ENCODE results near the gene GALNT16. TPM values are rescaled to one million over a fixed set of nuclear protein-coding genes. Genes with fewer than 3 reads are reported as not detected.

The GALNT16 gene
- total RNA-seq, 2 experiments from 2014 or later, result 0.09 TPM; not detected in 1

DNA sequence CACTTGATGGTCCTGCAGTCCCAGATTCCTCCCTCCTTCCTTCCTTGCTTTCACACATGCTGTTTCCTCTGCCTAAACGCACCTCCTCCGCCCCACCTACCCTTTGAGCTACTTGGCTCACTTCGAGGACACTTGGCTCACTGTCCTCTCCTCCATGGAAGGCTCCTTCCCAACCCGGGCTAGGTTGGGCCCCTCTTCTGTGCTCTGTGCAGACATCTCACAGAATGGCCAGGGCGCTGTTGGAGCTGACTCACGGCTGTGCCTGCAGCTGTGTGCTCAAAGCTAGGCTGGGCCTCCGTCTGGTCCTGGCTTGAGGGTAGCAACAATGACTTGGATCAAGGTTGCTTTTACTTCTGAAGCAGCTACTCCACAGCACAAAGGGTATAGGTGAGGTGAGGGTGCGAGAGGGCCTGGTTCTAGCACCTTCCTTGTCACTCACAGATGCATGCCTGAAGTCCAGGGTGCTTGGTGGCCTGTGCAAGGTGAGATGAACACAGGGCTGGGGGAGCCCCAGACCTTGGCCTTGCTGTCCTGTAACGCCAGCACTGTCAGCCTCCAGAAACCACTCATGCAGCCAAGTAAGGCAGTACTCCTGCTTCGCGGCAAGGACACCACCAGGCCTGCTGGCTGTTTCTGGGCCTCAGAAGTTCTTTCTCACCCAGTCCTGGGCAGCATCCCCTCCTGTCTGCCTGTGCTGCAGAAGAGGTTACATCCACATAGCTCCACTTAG lies 61.8 kb downstream of the GALNT16 start:
- H3K27ac ChIP-seq (ENCODE audit: low read depth, low read length, poor library complexity, severe bottlenecking), result no peak overlapping the region
- TF ChIP-seq CTCF (conservative IDR thresholded peaks at IDR 0.05; ENCODE audit: low read length), result no peak
- no peak for TF ChIP-seq EZH2phosphoT487 (IDR thresholded peaks at IDR 0.05; ENCODE audit: borderline replicate concordance, low read depth, low read length)
- no peak for DNase-seq (ENCODE audit: low spot score)
- no peaks in the 10 kb centered on the region for H4K20me1 ChIP-seq (ENCODE audit: insufficient read depth, low read length)
- ChIA-PET CTCF (ENCODE audit: unreplicated experiment) (no interaction called here), POLR2A (interaction anchor here (0.9 kb wide), 1 partner anchor 209 kb away, joined by 3 read pairs; no protein-coding TSS in a partner anchor)
- H2AFZ ChIP-seq (ENCODE audit: low read length), result no peak overlapping the region
- no TSS peak for BruUV-seq (replicated peaks)
- no peak overlapping the region for H3K4me3 ChIP-seq (ENCODE audit: low read depth, low read length, poor library complexity, severe bottlenecking)
- no peaks in the 10 kb centered on the region for H3K9me3 ChIP-seq (ENCODE audit: low read length)
- H3K79me2 ChIP-seq (ENCODE audit: insufficient read depth, low read depth, low read length), result no peaks in the 10 kb centered on the region
- no peaks in the 10 kb centered on the region for H3K9me2 ChIP-seq (ENCODE audit: insufficient read depth, low read length)
- no peaks in the 10 kb centered on the region for H3K36me3 ChIP-seq (ENCODE audit: insufficient read depth, low read length)
- H3K4me1 ChIP-seq (ENCODE audit: insufficient read depth, low read length, poor library complexity, severe bottlenecking), result peaks cover 18% of the 10 kb centered on the region
- intact Hi-C loops (cut with micrococcal nuclease; ENCODE audit: unreplicated experiment), result no loop called here
- no peak overlapping the region for H3K4me2 ChIP-seq (ENCODE audit: low read length)

- Histone ChIP-seq H3K4me1 (ENCODE audit: insufficient read depth, low read length, poor library complexity, severe bottlenecking) (peaks cover 7% of the 10 kb centered on the region), H4K20me1 (ENCODE audit: insufficient read depth, low read length) (no peaks in the 10 kb centered on the region), H3K36me3 (ENCODE audit: insufficient read depth, low read length) (no peaks in the 10 kb centered on the region), H3K9me3 (ENCODE audit: low read length) (no peaks in the 10 kb centered on the region), H3K9me2 (ENCODE audit: insufficient read depth, low read length) (no peaks in the 10 kb centered on the region), H3K79me2 (ENCODE audit: insufficient read depth, low read depth, low read length) (no peaks in the 10 kb centered on the region), H3K27ac (ENCODE audit: low read depth, low read length, poor library complexity, severe bottlenecking) (no peak overlapping the region), H3K4me3 (ENCODE audit: low read depth, low read length, poor library complexity, severe bottlenecking) (no peak overlapping the region), H2AFZ (ENCODE audit: low read length) (no peak overlapping the region), H3K4me2 (ENCODE audit: low read length) (no peak overlapping the region)
- ChIA-PET CTCF (ENCODE audit: unreplicated experiment) (no interaction called here), POLR2A (no interaction called here)
- no TSS peak for BruUV-seq (replicated peaks)
- DNase-seq (ENCODE audit: low spot score), result no peak
- TF ChIP-seq EZH2phosphoT487 (IDR thresholded peaks at IDR 0.05; ENCODE audit: borderline replicate concordance, low read depth, low read length) (no peak), CTCF (conservative IDR thresholded peaks at IDR 0.05; ENCODE audit: low read length) (no peak)
- intact Hi-C loops (cut with micrococcal nuclease; ENCODE audit: unreplicated experiment), result no loop called here
Observed at GRCh38 chr14:69323266-69323998, 63.5 kb downstream of the GALNT16 start.

- ChIA-PET POLR2A (interaction anchor here (0.5 kb wide), 1 partner anchor 112 kb away, joined by 3 read pairs; no protein-coding TSS in a partner anchor), CTCF (ENCODE audit: unreplicated experiment) (no interaction called here)
- TF ChIP-seq EZH2phosphoT487 (IDR thresholded peaks at IDR 0.05; ENCODE audit: borderline replicate concordance, low read depth, low read length), result no peak
- no peak for TF ChIP-seq CTCF (conservative IDR thresholded peaks at IDR 0.05; ENCODE audit: low read length)
- no peak overlapping the region for H3K27ac ChIP-seq (ENCODE audit: low read depth, low read length, poor library complexity, severe bottlenecking)
- H3K9me2 ChIP-seq (ENCODE audit: insufficient read depth, low read length), result no peaks in the 10 kb centered on the region
- H3K36me3 ChIP-seq (ENCODE audit: insufficient read depth, low read length), result no peaks in the 10 kb centered on the region
- intact Hi-C loops (cut with micrococcal nuclease; ENCODE audit: unreplicated experiment), result no loop called here
- DNase-seq (ENCODE audit: low spot score), result no peak
- H3K4me2 ChIP-seq (ENCODE audit: low read length), result no peak overlapping the region
- no peak overlapping the region for H3K4me3 ChIP-seq (ENCODE audit: low read depth, low read length, poor library complexity, severe bottlenecking)
- no peaks in the 10 kb centered on the region for H3K79me2 ChIP-seq (ENCODE audit: insufficient read depth, low read depth, low read length)
- no peaks in the 10 kb centered on the region for H4K20me1 ChIP-seq (ENCODE audit: insufficient read depth, low read length)
- no TSS peak for BruUV-seq (replicated peaks)
- peaks cover 2% of the 10 kb centered on the region for H3K4me1 ChIP-seq (ENCODE audit: insufficient read depth, low read length, poor library complexity, severe bottlenecking)
- H3K9me3 ChIP-seq (ENCODE audit: low read length), result no peaks in the 10 kb centered on the region
- no peak overlapping the region for H2AFZ ChIP-seq (ENCODE audit: low read length)
Observed at GRCh38 chr14:69323999-69324282, 64.0 kb downstream of the GALNT16 start.

Data from OCI-LY7 (cell line).